Measurements from ENCODE around the gene ESRP2.

Gene ESRP2

GRCh38 chr16:68235887-68236136 lies at the start of gene ESRP2:
TSS of gene ESRP2 (minus strand) at chr16:68236127. CDS start at chr16:68236045, 82 bp downstream.
- DNase-seq (ENCODE audit: low read depth in 2 of 2): no peak

- DNase-seq (ENCODE audit: low read depth in 2 of 2): no peak
These were observed 49.8 kb upstream of the ESRP2 start for GRCh38 chr16:68285683-68286082.

GRCh38 chr16:68284847-68285246 lies 48.9 kb upstream of the ESRP2 start:
- DNase-seq (ENCODE audit: low read depth in 2 of 2): no peak

- DNase-seq (ENCODE audit: low read depth in 2 of 2): no peak
These were observed 48.1 kb upstream of the ESRP2 start for GRCh38 chr16:68283801-68284598.

GRCh38 chr16:68283346-68283745 lies 47.4 kb upstream of the ESRP2 start:
- no peak for DNase-seq (ENCODE audit: low read depth in 2 of 2)

GRCh38 chr16:68282064-68282452 lies 46.1 kb upstream of the ESRP2 start:
- no peak for DNase-seq (ENCODE audit: low read depth in 2 of 2)

- DNase-seq (ENCODE audit: low read depth in 2 of 2): no peak
These were observed 45.6 kb upstream of the ESRP2 start for GRCh38 chr16:68281368-68282063.

- no peak for DNase-seq (ENCODE audit: low read depth in 2 of 2)
These were observed 44.0 kb upstream of the ESRP2 start for GRCh38 chr16:68279726-68280558.

GRCh38 chr16:68276223-68276622 lies 40.3 kb upstream of the ESRP2 start:
- no peak for DNase-seq (ENCODE audit: low read depth in 2 of 2)

GRCh38 chr16:68275611-68276191 lies 39.8 kb upstream of the ESRP2 start:
- DNase-seq (ENCODE audit: low read depth in 2 of 2): no peak

GRCh38 chr16:68274441-68274840 lies 38.5 kb upstream of the ESRP2 start:
- no peak for DNase-seq (ENCODE audit: low read depth in 2 of 2)

GRCh38 chr16:68273896-68274295 lies 38.0 kb upstream of the ESRP2 start:
- no peak for DNase-seq (ENCODE audit: low read depth in 2 of 2)

- no peak for DNase-seq (ENCODE audit: low read depth in 2 of 2)
These were observed 37.5 kb upstream of the ESRP2 start for GRCh38 chr16:68273459-68273858.

GRCh38 chr16:68272507-68273209 lies 36.7 kb upstream of the ESRP2 start:
- DNase-seq (ENCODE audit: low read depth in 2 of 2): no peak

GRCh38 chr16:68270353-68270752 lies 34.4 kb upstream of the ESRP2 start:
- DNase-seq (ENCODE audit: low read depth in 2 of 2): no peak

GRCh38 chr16:68269793-68270192 lies 33.9 kb upstream of the ESRP2 start:
- no peak for DNase-seq (ENCODE audit: low read depth in 2 of 2)

GRCh38 chr16:68267612-68268405 lies 31.9 kb upstream of the ESRP2 start:
- no peak for DNase-seq (ENCODE audit: low read depth in 2 of 2)

- DNase-seq (ENCODE audit: low read depth in 2 of 2): peak in 1 of 2 donors; percentile 40
These were observed 29.4 kb upstream of the ESRP2 start for GRCh38 chr16:68265078-68265920.

- peak; percentile 78 to 83 for DNase-seq (ENCODE audit: low read depth in 2 of 2)
These were observed 28.5 kb upstream of the ESRP2 start, which contains the start of gene SLC7A6 for GRCh38 chr16:68264128-68265077. TSS of gene SLC7A6 (plus strand) at chr16:68264526. CDS start at chr16:68274727, 10,201 bp downstream.

All from activated CD4-positive, alpha-beta T cell treated with anti-CD3 and anti-CD28 coated beads for 24 hours (primary cell).